ENCODE measurements around the gene MCTP1. TPM values are rescaled to one million over a fixed set of nuclear protein-coding genes. Genes with fewer than 3 reads are reported as not detected.

Gene MCTP1
- total RNA-seq, 1 donor from 2014 or later = not detected

GRCh38 chr5:95184924-95185323, 100.0 kb downstream of the MCTP1 start:
- no peaks in the 10 kb centered on the region for H3K4me1 Mint-ChIP-seq
- intact Hi-C loops (cut with micrococcal nuclease) = no loop called here
- DNase-seq = no peak
- H3K27me3 Mint-ChIP-seq = no peaks in the 10 kb centered on the region
- no peak overlapping the region for H3K4me3 Mint-ChIP-seq
- no peaks in the 10 kb centered on the region for H3K36me3 Mint-ChIP-seq (ENCODE audit: low read depth)
- H3K27ac Mint-ChIP-seq = no peak overlapping the region
- no peaks in the 10 kb centered on the region for H3K9me3 Mint-ChIP-seq

- H3K9me3 Mint-ChIP-seq = no peaks in the 10 kb centered on the region
- H3K4me1 Mint-ChIP-seq = no peaks in the 10 kb centered on the region
- no peak for DNase-seq
- H3K27me3 Mint-ChIP-seq = no peaks in the 10 kb centered on the region
- H3K4me3 Mint-ChIP-seq = no peak overlapping the region
- intact Hi-C loops (cut with micrococcal nuclease) = no loop called here
- no peaks in the 10 kb centered on the region for H3K36me3 Mint-ChIP-seq (ENCODE audit: low read depth)
- no peak overlapping the region for H3K27ac Mint-ChIP-seq
Observed at GRCh38 chr5:95181644-95182043, 103.2 kb downstream of the MCTP1 start.

GRCh38 chr5:95178046-95178651, 106.7 kb downstream of the MCTP1 start:
- Mint-ChIP-seq H3K27me3 (no peaks in the 10 kb centered on the region), H3K4me1 (no peaks in the 10 kb centered on the region), H3K4me3 (no peak overlapping the region), H3K27ac (no peak overlapping the region), H3K36me3 (ENCODE audit: low read depth) (no peaks in the 10 kb centered on the region), H3K9me3 (no peaks in the 10 kb centered on the region)
- DNase-seq = no peak
- intact Hi-C loops (cut with micrococcal nuclease) = no loop called here

- H3K9me3 Mint-ChIP-seq = no peaks in the 10 kb centered on the region
- H3K4me1 Mint-ChIP-seq = no peaks in the 10 kb centered on the region
- no peak overlapping the region for H3K27ac Mint-ChIP-seq
- no peak overlapping the region for H3K4me3 Mint-ChIP-seq
- H3K27me3 Mint-ChIP-seq = no peaks in the 10 kb centered on the region
- no peaks in the 10 kb centered on the region for H3K36me3 Mint-ChIP-seq (ENCODE audit: low read depth)
- intact Hi-C loops (cut with micrococcal nuclease) = no loop called here
- DNase-seq = no peak
Observed at GRCh38 chr5:95177456-95177855, 107.4 kb downstream of the MCTP1 start.

- Mint-ChIP-seq H3K27me3 (no peaks in the 10 kb centered on the region), H3K4me3 (no peak overlapping the region), H3K36me3 (ENCODE audit: low read depth) (no peaks in the 10 kb centered on the region), H3K27ac (no peak overlapping the region), H3K4me1 (no peaks in the 10 kb centered on the region), H3K9me3 (peaks cover 4% of the 10 kb centered on the region)
- intact Hi-C loops (cut with micrococcal nuclease) = no loop called here
- no peak for DNase-seq
Observed at GRCh38 chr5:95175106-95175505, 109.8 kb downstream of the MCTP1 start.

- H3K9me3 Mint-ChIP-seq = peaks cover 4% of the 10 kb centered on the region
- no peak overlapping the region for H3K27ac Mint-ChIP-seq
- intact Hi-C loops (cut with micrococcal nuclease) = no loop called here
Observed at GRCh38 chr5:95172659-95173058, 112.2 kb downstream of the MCTP1 start.

GRCh38 chr5:95164861-95165260, 120.0 kb downstream of the MCTP1 start:
- Mint-ChIP-seq H3K4me1 (no peaks in the 10 kb centered on the region), H3K27me3 (peaks cover 5% of the 10 kb centered on the region), H3K36me3 (ENCODE audit: low read depth) (no peaks in the 10 kb centered on the region), H3K27ac (no peak overlapping the region), H3K4me3 (no peak overlapping the region), H3K9me3 (no peaks in the 10 kb centered on the region)
- intact Hi-C loops (cut with micrococcal nuclease) = no loop called here
- no peak for DNase-seq

More at GRCh38 chr5:95172659-95173058, 112.2 kb downstream of the MCTP1 start:
- H3K27me3 Mint-ChIP-seq = no peaks in the 10 kb centered on the region
- DNase-seq = no peak
- no peaks in the 10 kb centered on the region for H3K4me1 Mint-ChIP-seq
- H3K36me3 Mint-ChIP-seq (ENCODE audit: low read depth) = no peaks in the 10 kb centered on the region
- no peak overlapping the region for H3K4me3 Mint-ChIP-seq

GRCh38 chr5:95163079-95163478, 121.8 kb downstream of the MCTP1 start:
- H3K4me3 Mint-ChIP-seq = no peak overlapping the region
- H3K36me3 Mint-ChIP-seq (ENCODE audit: low read depth) = no peaks in the 10 kb centered on the region
- no peaks in the 10 kb centered on the region for H3K4me1 Mint-ChIP-seq
- no peaks in the 10 kb centered on the region for H3K9me3 Mint-ChIP-seq
- intact Hi-C loops (cut with micrococcal nuclease) = no loop called here
- H3K27ac Mint-ChIP-seq = no peak overlapping the region
- DNase-seq = no peak
- H3K27me3 Mint-ChIP-seq = peaks cover 5% of the 10 kb centered on the region

GRCh38 chr5:95162231-95162992, 122.5 kb downstream of the MCTP1 start:
- H3K4me1 Mint-ChIP-seq = no peaks in the 10 kb centered on the region
- no peaks in the 10 kb centered on the region for H3K9me3 Mint-ChIP-seq
- peaks cover 5% of the 10 kb centered on the region for H3K27me3 Mint-ChIP-seq
- H3K4me3 Mint-ChIP-seq = no peak overlapping the region
- DNase-seq = no peak
- H3K27ac Mint-ChIP-seq = no peak overlapping the region
- intact Hi-C loops (cut with micrococcal nuclease) = no loop called here
- no peaks in the 10 kb centered on the region for H3K36me3 Mint-ChIP-seq (ENCODE audit: low read depth)

- Mint-ChIP-seq H3K4me3 (no peak overlapping the region), H3K36me3 (ENCODE audit: low read depth) (no peaks in the 10 kb centered on the region), H3K9me3 (no peaks in the 10 kb centered on the region), H3K27ac (no peak overlapping the region), H3K4me1 (no peaks in the 10 kb centered on the region), H3K27me3 (peaks cover 5% of the 10 kb centered on the region)
- no peak for DNase-seq
- intact Hi-C loops (cut with micrococcal nuclease) = no loop called here
Observed at GRCh38 chr5:95159603-95160002, 125.3 kb downstream of the MCTP1 start.

GRCh38 chr5:95155888-95156287, 129.0 kb downstream of the MCTP1 start:
- no peaks in the 10 kb centered on the region for H3K4me1 Mint-ChIP-seq
- no peak for DNase-seq
- intact Hi-C loops (cut with micrococcal nuclease) = no loop called here
- no peaks in the 10 kb centered on the region for H3K27me3 Mint-ChIP-seq
- no peaks in the 10 kb centered on the region for H3K36me3 Mint-ChIP-seq (ENCODE audit: low read depth)
- no peaks in the 10 kb centered on the region for H3K9me3 Mint-ChIP-seq
- no peak overlapping the region for H3K27ac Mint-ChIP-seq
- no peak overlapping the region for H3K4me3 Mint-ChIP-seq

GRCh38 chr5:95153511-95153910, 131.4 kb downstream of the MCTP1 start:
- Mint-ChIP-seq H3K36me3 (ENCODE audit: low read depth) (no peaks in the 10 kb centered on the region), H3K9me3 (no peaks in the 10 kb centered on the region), H3K4me3 (no peak overlapping the region), H3K4me1 (no peaks in the 10 kb centered on the region), H3K27me3 (no peaks in the 10 kb centered on the region), H3K27ac (no peak overlapping the region)
- DNase-seq = no peak
- intact Hi-C loops (cut with micrococcal nuclease) = no loop called here

- Mint-ChIP-seq H3K27ac (no peak overlapping the region), H3K4me3 (no peak overlapping the region), H3K27me3 (no peaks in the 10 kb centered on the region), H3K36me3 (ENCODE audit: low read depth) (no peaks in the 10 kb centered on the region), H3K9me3 (no peaks in the 10 kb centered on the region), H3K4me1 (no peaks in the 10 kb centered on the region)
- intact Hi-C loops (cut with micrococcal nuclease) = no loop called here
- no peak for DNase-seq
Observed at GRCh38 chr5:95152535-95152934, 132.4 kb downstream of the MCTP1 start.

- intact Hi-C loops (cut with micrococcal nuclease) = no loop called here
- Mint-ChIP-seq H3K4me3 (no peak overlapping the region), H3K9me3 (no peaks in the 10 kb centered on the region), H3K27me3 (no peaks in the 10 kb centered on the region), H3K4me1 (no peaks in the 10 kb centered on the region), H3K36me3 (ENCODE audit: low read depth) (no peaks in the 10 kb centered on the region), H3K27ac (no peak overlapping the region)
- no peak for DNase-seq
Observed at GRCh38 chr5:95152131-95152530, 132.8 kb downstream of the MCTP1 start.

- H3K36me3 Mint-ChIP-seq (ENCODE audit: low read depth) = no peaks in the 10 kb centered on the region
- no peak overlapping the region for H3K4me3 Mint-ChIP-seq
- no peaks in the 10 kb centered on the region for H3K9me3 Mint-ChIP-seq
- no peak overlapping the region for H3K27ac Mint-ChIP-seq
- H3K27me3 Mint-ChIP-seq = no peaks in the 10 kb centered on the region
- H3K4me1 Mint-ChIP-seq = no peaks in the 10 kb centered on the region
- intact Hi-C loops (cut with micrococcal nuclease) = no loop called here
- DNase-seq = no peak
Observed at GRCh38 chr5:95151694-95152093, 133.2 kb downstream of the MCTP1 start.
